MCF 10A (cell line): ENCODE data around the gene ORAI2. TPM values are rescaled to one million over a fixed set of nuclear protein-coding genes. Genes with fewer than 3 reads are reported as not detected.

Experiments used
- Bru-seq: library from RNA; stranded (reverse); fragments of 400-500 nt; gene quantifications from one replicate; lab custom pipeline; 2021; lab: Mats Ljungman, UMichigan
- BruChase-seq, 2 experiments: library from RNA; stranded (reverse); fragments of 400-500 nt; gene quantifications; one replicate each; lab custom pipeline; 2021; lab: Mats Ljungman, UMichigan
- BruUV-seq: library from RNA; stranded (reverse); fragments of 400-500 nt; replicated peaks from 2 replicates; lab custom pipeline; 2021; lab: Mats Ljungman, UMichigan
- CTCF ChIA-PET: fragments of 300-600 bp; sonication (Branson Sonifier 250); formaldehyde crosslinking; extraction: SDS; loops from one replicate; lab custom pipeline; 2021; ENCODE audit warnings: antibody characterized with exemption, inconsistent platforms; lab: Yijun Ruan, JAX
- POLR2A ChIA-PET: fragments of 300-600, 350-650 bp; sonication (Branson Sonifier 250); formaldehyde crosslinking; extraction: SDS; loops from one replicate; lab custom pipeline; 2020; ENCODE audit warnings: antibody characterized with exemption, inconsistent platforms; lab: Yijun Ruan, JAX
- DNase-seq: peaks from one replicate; pipeline ENCODE4 v3.0.0-alpha.2; 2018; ENCODE audit not compliant: unreplicated experiment
- H3K27ac Mint-ChIP-seq: one replicate; pipeline ENCODE4 v1.8.0; 2022; ENCODE audit warnings: mild to moderate bottlenecking, low read depth, mixed read lengths; ENCODE audit not compliant: unreplicated experiment
- H3K27me3 Mint-ChIP-seq: one replicate; pipeline ENCODE4 v1.8.0; 2022; ENCODE audit warnings: mixed read lengths; ENCODE audit not compliant: insufficient read depth, unreplicated experiment
- H3K36me3 Mint-ChIP-seq: one replicate; pipeline ENCODE4 v1.8.0; 2022; ENCODE audit warnings: mild to moderate bottlenecking, moderate library complexity, mixed read lengths; ENCODE audit not compliant: insufficient read depth, unreplicated experiment
- H3K4me1 Mint-ChIP-seq: one replicate; pipeline ENCODE4 v1.8.0; 2022; ENCODE audit warnings: mixed read lengths; ENCODE audit not compliant: insufficient read depth, unreplicated experiment
- H3K4me3 Mint-ChIP-seq: one replicate; pipeline ENCODE4 v1.8.0; 2022; ENCODE audit warnings: mild to moderate bottlenecking, moderate library complexity, mixed read lengths; ENCODE audit not compliant: unreplicated experiment
- H3K9me3 Mint-ChIP-seq: one replicate; pipeline ENCODE4 v1.8.0; 2022; ENCODE audit warnings: mixed read lengths; ENCODE audit not compliant: unreplicated experiment
- intact Hi-C: fragments of 100-400 bp; cut with micrococcal nuclease; formaldehyde crosslinking; loops from 2 replicates; pipeline ENCODE4 v1.14.1; 2022
- long read RNA-seq: library from polyadenylated mRNA; stranded (forward); transcript quantifications from one replicate; pipeline ENCODE4 v2.0.0, GENCODE V29; 2022
- total RNA-seq: library from RNA; stranded (reverse); gene quantifications from 2 replicates; pipeline ENCODE4 v1.2.3, GENCODE V29; 2022
- TF ChIP-seq, protein P1 (sequence below): fragments of 200-600 bp; IDR thresholded peaks from one replicate; pipeline ENCODE4 v1.8.0; 2022; ENCODE audit warnings: antibody characterized with exemption, mild to moderate bottlenecking; ENCODE audit not compliant: unreplicated experiment

Gene ORAI2
- 9.1 and 15.4 TPM in 2 replicates for total RNA-seq
- percentile 43 among the genes with signal in this experiment for Bru-seq, nascent RNA
- BruChase-seq, experiment 1, labeled RNA remaining after a 6-hour chase: percentile 75 among the genes with signal in this experiment
- percentile 52 among the genes with signal in this experiment for BruChase-seq, experiment 2, labeled RNA remaining after a 2-hour chase
- long read RNA-seq, full-length matches to known transcripts: 13 of 25 reads
- long read RNA-seq, partial matches to known transcripts: 0 of 25 reads
- long read RNA-seq, other reads (novel, unspliced or antisense): 12 of 25 reads

DNA sequence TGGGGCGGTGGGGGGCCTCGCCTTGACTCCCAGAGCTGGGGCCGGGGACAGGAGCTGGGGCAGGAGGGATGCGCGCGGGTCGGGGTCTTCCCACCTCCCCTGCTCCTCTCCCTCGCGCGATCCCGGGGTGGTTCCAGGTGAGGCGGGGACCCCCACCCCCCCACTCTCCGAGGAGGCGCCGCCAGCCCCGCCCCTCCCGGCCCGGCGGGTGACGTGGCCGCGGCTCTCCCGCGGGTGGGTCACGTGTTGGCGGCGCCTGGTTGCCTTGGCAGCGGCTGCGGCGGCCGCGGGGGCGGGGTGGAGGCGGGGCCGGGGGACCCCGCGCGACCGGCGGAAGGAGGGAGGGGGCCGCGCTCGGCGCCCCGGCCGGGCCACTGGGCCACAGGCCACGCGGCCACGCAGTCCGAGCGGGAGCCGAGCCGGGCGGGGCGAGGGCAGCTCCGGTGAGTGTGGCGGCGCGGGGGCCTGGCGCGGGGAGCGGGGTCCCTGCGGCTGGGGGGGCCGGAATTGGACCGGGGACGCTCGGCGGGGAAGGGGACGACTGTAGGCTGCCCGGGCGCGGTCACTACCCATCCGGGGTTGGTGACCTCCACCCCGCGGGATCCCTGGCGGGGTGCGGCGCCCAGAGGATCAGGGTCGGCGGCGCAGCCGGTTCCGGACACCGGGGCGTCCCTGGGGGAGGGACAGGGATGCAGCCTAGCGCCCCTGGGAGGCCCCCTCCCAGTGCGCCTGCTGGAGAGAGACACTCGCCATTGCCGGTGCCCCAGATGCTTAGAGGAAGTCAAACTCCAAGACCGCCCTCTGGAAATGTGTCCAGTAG is at the start of gene ORAI2:
Gene ORAI2 (plus strand): TSS at position 357 of the 820 bp plus-strand sequence. CDS start 5,382 bp downstream, outside the sequence.
- H3K4me3 Mint-ChIP-seq: peak within 1 kb of the TSS; percentile 65
- POLR2A ChIA-PET: no interaction called here
- DNase-seq: peak; percentile 44

DNA sequence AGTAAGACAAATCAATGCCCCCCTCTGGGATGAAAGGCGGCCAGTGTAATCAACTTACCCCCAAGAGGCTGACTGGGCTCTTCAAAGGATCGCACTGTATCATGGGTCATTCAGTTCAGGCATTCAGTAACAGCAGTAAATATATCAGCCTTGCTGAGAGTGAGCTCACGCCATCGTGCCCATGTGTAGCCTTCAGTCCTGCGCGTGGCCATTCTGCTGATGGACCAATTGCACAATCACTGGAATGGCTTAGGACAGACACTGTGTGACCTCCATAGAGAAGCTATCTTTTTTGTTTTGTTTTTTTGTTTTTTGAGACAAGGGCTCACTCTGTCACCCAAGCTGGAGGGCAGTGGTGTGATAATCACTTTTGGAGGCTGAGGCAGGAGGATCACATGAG is 46.3 kb upstream of the ORAI2 start:
- no peaks in the 10 kb centered on the region for H3K9me3 Mint-ChIP-seq
- BruUV-seq: no TSS peak
- TF ChIP-seq, protein P1, sequence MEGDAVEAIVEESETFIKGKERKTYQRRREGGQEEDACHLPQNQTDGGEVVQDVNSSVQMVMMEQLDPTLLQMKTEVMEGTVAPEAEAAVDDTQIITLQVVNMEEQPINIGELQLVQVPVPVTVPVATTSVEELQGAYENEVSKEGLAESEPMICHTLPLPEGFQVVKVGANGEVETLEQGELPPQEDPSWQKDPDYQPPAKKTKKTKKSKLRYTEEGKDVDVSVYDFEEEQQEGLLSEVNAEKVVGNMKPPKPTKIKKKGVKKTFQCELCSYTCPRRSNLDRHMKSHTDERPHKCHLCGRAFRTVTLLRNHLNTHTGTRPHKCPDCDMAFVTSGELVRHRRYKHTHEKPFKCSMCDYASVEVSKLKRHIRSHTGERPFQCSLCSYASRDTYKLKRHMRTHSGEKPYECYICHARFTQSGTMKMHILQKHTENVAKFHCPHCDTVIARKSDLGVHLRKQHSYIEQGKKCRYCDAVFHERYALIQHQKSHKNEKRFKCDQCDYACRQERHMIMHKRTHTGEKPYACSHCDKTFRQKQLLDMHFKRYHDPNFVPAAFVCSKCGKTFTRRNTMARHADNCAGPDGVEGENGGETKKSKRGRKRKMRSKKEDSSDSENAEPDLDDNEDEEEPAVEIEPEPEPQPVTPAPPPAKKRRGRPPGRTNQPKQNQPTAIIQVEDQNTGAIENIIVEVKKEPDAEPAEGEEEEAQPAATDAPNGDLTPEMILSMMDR: no peak
- no peak overlapping the region for H3K27ac Mint-ChIP-seq
- CTCF ChIA-PET: interaction anchor here (0.6 to 0.7 kb wide), 5 partner anchors 14 to 1331 kb away, joined by 3 to 4 read pairs (median 3); no protein-coding TSS in a partner anchor
- DNase-seq: no peak
- H3K4me1 Mint-ChIP-seq: no peaks in the 10 kb centered on the region
- POLR2A ChIA-PET: interaction anchor here (0.6 to 1.4 kb wide), 2 partner anchors 24 to 1085 kb away, joined by 3 read pairs; no protein-coding TSS in a partner anchor
- H3K36me3 Mint-ChIP-seq: peaks cover 56% of the 10 kb centered on the region
- H3K4me3 Mint-ChIP-seq: no peak overlapping the region
- intact Hi-C loops: no loop called here
- H3K27me3 Mint-ChIP-seq: no peaks in the 10 kb centered on the region

More for the DNA sequence above, at the start of gene ORAI2:
- no peaks in the 10 kb centered on the region for H3K27me3 Mint-ChIP-seq
- no TSS peak for BruUV-seq
- peak within 1 kb of the TSS; percentile 68 for H3K27ac Mint-ChIP-seq
- H3K4me1 Mint-ChIP-seq: peaks cover 12% of the 10 kb centered on the region
- H3K9me3 Mint-ChIP-seq: no peaks in the 10 kb centered on the region
- no peaks in the 10 kb centered on the region for H3K36me3 Mint-ChIP-seq
- CTCF ChIA-PET: no interaction called here
- intact Hi-C loops: no loop called here
- TF ChIP-seq, protein P1: no peak

DNA sequence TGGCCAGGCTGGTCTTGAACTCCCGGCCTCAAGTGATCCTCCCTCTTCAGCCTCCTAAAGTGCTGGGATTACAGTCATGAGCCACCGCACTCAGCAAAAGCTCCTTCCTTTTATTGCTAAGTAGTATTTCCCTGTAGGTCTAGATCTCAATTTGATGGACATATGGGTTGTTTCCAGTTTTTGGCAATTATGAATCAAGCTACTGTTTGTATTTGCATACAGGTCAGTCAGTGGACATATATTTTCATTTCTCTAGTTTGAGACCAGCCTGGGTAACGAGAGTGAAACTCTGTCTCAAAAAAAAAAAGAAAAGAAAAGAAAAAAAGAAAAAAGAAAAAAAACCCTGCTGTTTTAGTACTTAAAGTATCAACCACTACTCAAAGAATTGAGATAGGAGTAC is 43.6 kb upstream of the ORAI2 start:
- no peak overlapping the region for H3K4me3 Mint-ChIP-seq
- no peaks in the 10 kb centered on the region for H3K9me3 Mint-ChIP-seq
- no peaks in the 10 kb centered on the region for H3K27me3 Mint-ChIP-seq
- BruUV-seq: no TSS peak
- TF ChIP-seq, protein P1: no peak
- H3K36me3 Mint-ChIP-seq: peaks cover 31% of the 10 kb centered on the region
- no peaks in the 10 kb centered on the region for H3K4me1 Mint-ChIP-seq
- POLR2A ChIA-PET: interaction anchor here (0.6 kb wide), 1 partner anchor 267 kb away, joined by 3 read pairs; no protein-coding TSS in a partner anchor
- intact Hi-C loops: loop anchor here (1.0 kb wide), 1 partner anchor 111 kb away; no protein-coding TSS in a partner anchor
- CTCF ChIA-PET: interaction anchor here (0.7 to 1.1 kb wide), 2 partner anchors 10 to 858 kb away, joined by 3 read pairs; no protein-coding TSS in a partner anchor
- DNase-seq: no peak
- no peak overlapping the region for H3K27ac Mint-ChIP-seq
